HG02970 (cell line): ENCODE data around the gene CKAP5.

ENCODE experiments used
- ATAC-seq: cut with Tn5 transposase; IDR thresholded peaks from one replicate; pipeline ENCODE4 v1.9.1; 2021; ENCODE audit warnings: mild to moderate bottlenecking, moderate library complexity, moderate number of reproducible peaks; ENCODE audit not compliant: unreplicated experiment, low FRiP score

CKAP5 gene

DNA sequence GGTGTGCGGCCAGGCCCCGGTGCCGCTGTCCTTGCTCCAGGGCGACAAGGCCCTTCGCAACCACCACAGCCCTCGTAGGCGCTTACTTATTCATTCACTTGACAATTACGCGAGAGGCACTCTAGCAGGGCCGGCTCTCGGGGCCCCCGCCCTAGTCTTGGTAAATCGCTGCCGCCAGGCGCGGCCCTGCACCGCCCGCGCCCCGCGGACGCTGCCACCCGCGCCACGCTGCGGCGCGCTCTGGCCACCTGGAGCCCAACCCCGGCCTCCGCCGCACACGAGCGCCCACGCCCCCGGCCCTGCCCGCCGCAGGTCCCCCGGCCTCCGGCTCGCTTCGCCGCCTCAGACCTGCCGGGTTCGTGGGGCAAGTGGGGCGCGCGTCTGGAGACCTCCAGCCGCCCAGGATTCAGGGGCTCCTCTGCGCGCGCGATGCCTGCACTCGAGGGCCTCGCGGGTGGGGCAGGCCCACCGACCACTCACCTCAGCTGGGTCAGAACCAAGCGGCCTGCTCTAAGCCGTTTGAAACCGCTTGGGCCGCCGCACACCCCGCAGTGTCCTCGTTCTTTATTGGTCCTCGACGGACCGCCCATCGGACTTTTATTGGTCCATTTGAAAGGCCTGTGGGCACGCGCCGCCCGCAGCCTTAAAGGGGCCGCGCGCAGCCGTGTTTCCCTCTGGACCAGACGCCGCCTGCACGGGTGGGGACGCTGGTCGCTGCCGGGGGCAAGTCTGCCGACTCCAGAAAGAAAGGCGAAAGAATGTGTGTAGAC lies at the start of gene CKAP5:
CKAP5 (minus strand) TSS at position 541 of the 770 bp plus-strand sequence. CDS start 25,049 bp downstream, outside the sequence.
- peak; percentile 89 for ATAC-seq

DNA sequence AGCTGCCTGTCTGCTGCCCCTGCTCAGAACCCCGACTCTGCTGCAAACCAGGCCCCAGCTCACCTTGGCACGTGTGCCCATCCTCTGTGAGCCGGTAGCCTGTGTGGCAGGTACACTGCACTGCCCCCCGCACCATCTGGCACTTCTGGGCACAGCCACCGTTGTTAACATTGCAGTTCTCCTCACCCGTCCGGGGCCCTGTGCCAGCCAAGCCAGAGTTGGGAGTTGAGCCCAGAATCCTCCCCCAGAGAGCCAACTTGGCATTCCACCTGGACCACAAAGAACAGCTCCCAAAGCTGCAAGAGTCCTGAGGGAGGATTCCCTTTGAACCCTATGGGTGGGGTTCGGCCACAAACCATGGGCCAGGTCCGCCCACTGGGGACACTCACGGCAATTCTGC lies 49.7 kb upstream of the CKAP5 start:
- ATAC-seq, result no peak

DNA sequence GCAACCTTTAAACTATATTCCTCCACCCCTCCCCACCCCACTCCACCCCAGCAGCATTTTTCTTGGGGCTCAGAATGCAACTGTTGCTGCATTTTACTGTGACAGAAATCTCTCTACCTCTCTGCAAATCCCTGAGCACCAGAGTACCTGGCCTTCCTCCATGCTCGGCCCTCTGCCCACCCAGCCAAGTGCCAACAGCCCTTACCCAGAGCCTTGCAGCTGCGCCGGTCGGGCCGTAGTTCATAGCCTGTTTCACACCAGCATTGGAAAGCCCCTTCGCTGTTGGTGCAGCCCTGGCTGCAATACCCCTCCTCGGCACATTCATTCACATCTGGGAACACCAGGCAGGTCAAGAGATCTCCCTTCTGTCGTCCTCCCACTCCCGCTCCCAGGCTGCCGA lies 48.9 kb upstream of the CKAP5 start:
- no peak for ATAC-seq

DNA sequence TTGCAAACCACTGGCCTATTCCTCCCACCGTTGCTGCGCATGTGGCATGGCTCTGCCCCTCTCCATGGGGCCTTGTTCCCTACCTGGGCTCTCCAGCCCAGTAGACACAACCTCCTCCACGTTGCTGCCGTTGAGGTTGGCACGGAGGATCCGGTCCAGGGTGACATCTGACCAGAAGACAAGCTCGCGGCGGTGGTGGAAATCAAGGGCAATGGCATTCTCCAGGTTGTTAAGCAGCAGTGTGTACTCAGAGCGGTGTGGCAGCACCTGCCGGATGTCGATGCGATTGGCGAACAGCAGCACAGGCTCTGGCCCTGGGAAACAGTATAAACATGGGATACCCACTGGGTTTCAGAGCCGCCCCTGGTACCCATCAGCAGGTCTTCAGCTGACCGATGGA lies 48.4 kb upstream of the CKAP5 start:
- no peak for ATAC-seq

GRCh38 chr11:46892838-46893237 lies 46.8 kb upstream of the CKAP5 start:
- ATAC-seq, result no peak

- ATAC-seq, result no peak
These were observed 46.0 kb upstream of the CKAP5 start for GRCh38 chr11:46892109-46892508.

DNA sequence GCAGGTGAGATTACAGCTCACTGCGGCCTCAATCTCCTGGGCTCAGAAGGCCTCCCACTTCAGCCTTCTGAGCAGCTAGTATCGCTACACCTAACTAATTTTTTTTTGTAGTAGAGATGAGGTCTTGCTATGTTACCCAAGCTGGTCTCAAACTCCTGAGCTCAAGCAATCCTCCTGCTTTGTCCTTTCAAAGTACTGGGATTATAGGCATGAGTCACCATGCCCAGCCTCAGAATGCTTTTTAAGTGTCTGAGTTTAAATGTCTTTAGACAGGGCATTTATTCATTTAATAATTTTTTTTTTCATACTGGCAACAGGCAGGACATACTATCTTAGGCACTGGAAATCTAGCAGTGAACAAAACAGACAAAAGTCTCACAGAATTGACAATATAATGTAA lies 44.6 kb upstream of the CKAP5 start:
- ATAC-seq, result no peak

- ATAC-seq, result no peak
These were observed 43.8 kb upstream of the CKAP5 start for GRCh38 chr11:46889689-46890475.

DNA sequence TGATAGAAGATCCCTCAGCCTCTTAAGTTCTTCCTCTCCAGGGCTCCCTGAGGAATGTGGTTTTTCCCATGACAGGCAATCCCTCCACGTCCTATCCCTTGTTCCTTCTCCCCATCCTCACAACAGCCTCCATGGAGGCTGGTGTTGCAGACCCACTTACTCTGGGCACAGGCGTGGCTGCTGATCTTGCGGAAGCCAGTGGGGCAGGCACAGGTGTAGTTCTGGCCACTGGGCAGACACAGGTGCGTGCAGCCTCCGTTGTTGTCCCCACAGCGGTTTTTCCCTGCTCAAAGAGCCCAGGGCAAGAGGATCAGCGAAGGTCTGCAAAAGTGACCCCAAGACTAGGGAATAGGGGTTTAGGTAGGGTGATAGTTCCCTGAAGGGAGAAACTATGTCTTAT lies 43.2 kb upstream of the CKAP5 start:
- no peak for ATAC-seq

- no peak for ATAC-seq
These were observed 42.6 kb upstream of the CKAP5 start for GRCh38 chr11:46888636-46889035.

DNA sequence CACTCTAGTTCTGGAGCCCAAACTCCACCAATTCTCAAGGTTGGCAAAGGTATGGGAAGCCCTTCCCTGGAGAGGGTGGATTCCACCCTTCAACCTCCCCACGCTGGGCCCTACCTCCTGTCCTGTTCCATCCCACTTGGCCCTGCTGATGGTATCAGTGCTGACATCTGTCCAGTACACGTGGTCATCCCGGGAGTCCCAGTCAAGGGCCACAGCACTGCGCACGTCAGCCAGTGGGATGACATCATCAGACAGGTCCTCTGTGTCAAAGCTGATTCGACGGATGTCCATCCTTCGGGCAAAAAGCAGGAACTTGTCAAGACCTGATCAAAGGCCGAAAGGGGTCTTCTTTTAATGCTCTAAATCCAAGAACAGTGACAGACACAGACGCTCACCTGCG lies 40.1 kb upstream of the CKAP5 start:
- ATAC-seq, result no peak

- ATAC-seq, result no peak
These were observed 33.0 kb upstream of the CKAP5 start for GRCh38 chr11:46879056-46879585.

DNA sequence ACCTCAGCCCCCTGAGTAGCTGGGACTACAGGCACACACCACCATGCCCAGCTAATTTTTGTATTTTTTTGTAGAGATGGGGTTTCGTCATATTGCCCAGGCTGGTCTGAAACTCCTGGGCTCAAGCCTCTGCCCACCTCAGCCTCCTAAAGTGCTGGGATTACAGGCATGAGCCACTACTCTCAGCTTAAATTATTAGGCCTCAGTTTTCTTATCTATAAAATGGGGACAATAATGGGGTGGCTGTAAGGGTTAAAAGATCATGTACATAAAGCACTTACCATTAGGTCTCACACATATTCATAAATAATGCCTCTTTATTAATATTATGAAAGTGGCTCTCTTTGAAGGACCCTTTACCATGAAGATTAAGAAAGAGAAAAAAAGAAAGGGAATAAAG lies 31.5 kb upstream of the CKAP5 start:
- ATAC-seq, result no peak

GRCh38 chr11:46876471-46876870 lies 30.4 kb upstream of the CKAP5 start:
- ATAC-seq, result no peak

- no peak for ATAC-seq
These were observed 28.5 kb upstream of the CKAP5 start for GRCh38 chr11:46874586-46874985.

- ATAC-seq, result no peak
These were observed 22.8 kb upstream of the CKAP5 start for GRCh38 chr11:46868912-46869311.

GRCh38 chr11:46865340-46865739 lies 19.3 kb upstream of the CKAP5 start:
- no peak for ATAC-seq

GRCh38 chr11:46860218-46860617 lies 14.1 kb upstream of the CKAP5 start:
- ATAC-seq, result no peak

DNA sequence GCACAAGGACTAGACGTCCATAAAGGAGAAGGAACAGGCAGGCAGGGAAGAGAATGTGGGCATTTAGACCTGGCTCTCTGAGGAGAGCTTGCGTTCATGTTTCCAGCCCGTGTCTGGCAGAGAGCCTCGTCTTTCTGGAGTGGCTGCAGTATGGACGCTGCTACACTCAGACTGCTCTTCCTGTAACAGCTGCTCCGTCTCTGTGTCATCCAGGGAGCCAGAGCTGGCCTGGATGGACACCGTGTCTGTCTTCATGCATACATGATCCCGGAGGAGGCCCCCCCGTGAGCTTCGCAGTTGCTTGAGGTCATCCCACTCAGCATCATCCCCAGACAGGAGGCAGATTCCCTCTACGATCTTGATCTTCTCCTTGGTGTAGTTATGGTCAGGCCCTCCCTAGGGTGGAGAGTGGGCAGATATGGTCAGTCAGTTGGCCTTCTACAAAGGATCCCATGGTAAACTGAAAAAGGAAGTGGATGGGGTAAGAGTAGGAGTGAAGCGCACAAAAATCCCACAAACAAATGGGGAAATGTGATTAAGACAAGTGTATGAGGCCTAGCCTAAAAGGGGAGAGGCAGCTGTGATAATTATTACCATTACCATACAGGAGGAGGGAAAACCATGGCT lies 13.0 kb upstream of the CKAP5 start:
- no peak for ATAC-seq

- ATAC-seq, result no peak
These were observed 11.6 kb upstream of the CKAP5 start for GRCh38 chr11:46857666-46858065.
